ENCODE data around the gene PLCL2. TPM values are rescaled to one million over a fixed set of nuclear protein-coding genes. Genes with fewer than 3 reads are reported as not detected.
"Not testable (repeated sequence)": the region's sequence is repeated elsewhere in the genome, so short reads cannot be mapped to it uniquely, and the experiment has no call there.

The PLCL2 gene
- total RNA-seq, 4 donors from 2014 or later: 5.1 to 12.3 (median 6.9) TPM

DNA sequence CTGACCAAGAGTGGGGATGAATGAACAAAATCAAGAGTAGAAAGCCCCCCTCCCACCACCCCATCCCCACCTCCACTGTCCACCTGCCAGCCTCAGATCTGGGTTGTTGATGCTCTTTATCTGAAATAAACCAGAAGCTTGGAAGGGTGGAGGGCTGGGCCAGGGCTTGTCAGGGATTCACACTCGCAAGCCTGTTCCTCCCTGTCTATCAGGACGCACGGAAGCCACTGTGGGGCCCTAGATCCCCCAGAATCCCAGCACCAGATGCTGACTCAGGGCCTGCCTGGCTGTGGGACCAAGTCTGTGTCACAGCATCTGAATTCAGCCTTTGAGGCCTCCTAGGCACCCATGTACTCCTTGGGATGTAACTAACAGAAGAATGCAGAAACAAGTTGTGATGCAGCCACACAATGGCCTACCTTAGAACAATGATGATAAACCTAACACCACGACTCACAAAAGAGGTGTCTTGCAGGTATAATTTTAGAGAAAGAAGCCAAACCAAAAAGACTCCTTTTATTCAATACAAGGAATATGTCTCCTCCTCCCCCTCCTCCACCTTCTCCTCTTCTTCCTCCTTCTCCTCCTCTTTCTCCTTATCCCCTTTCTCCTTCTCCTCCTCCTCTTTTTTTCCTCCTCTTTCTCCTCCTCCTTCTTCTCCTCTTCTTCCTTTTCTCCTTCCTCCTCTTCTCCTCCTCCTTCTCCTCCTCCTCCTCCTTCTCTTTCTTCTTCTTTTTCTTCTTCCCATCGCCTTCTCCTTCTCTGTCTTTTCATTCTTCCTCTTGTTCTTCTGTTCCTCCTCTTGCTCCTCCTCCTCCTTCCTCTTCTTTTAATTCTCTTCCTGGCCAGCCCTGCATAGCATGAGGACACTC, 234.7 kb downstream of the PLCL2 start:
- TF ChIP-seq POLR2AphosphoS5 (IDR thresholded peaks at IDR 0.05) (no peak), EP300 (IDR thresholded peaks at IDR 0.05) (no peak)
- H3K36me3 ChIP-seq: no peaks in the 10 kb centered on the region
- H3K4me3 ChIP-seq: no peak overlapping the region
- no peaks in the 10 kb centered on the region for H3K4me1 ChIP-seq
- no peaks in the 10 kb centered on the region for H3K9me3 ChIP-seq
- H3K27ac ChIP-seq: no peak overlapping the region
- no peaks in the 10 kb centered on the region for H3K27me3 ChIP-seq
- whole genome bisulfite sequencing, 2 donors (ENCODE audit: low coverage in 1 of 2): 85 to 94% methylated on average over 2 of the region's 5 CpGs
- ATAC-seq: no peak

GRCh38 chr3:17120115-17120514, 235.4 kb downstream of the PLCL2 start:
- H3K36me3 ChIP-seq: no peaks in the 10 kb centered on the region
- no peak overlapping the region for H3K27ac ChIP-seq
- H3K4me3 ChIP-seq: no peak overlapping the region
- no peak for ATAC-seq
- TF ChIP-seq EP300 (IDR thresholded peaks at IDR 0.05) (no peak), CTCF (IDR thresholded peaks at IDR 0.05) (no peak), POLR2AphosphoS5 (IDR thresholded peaks at IDR 0.05) (no peak), POLR2A (IDR thresholded peaks at IDR 0.05) (no peak)
- H3K4me1 ChIP-seq: no peaks in the 10 kb centered on the region
- H3K9me3 ChIP-seq: no peaks in the 10 kb centered on the region
- WGBS, 2 donors (ENCODE audit: low coverage in 1 of 2): 89 to 100% methylated on average over 2 to 4 of the region's 4 CpGs
- H3K27me3 ChIP-seq: no peaks in the 10 kb centered on the region

DNA sequence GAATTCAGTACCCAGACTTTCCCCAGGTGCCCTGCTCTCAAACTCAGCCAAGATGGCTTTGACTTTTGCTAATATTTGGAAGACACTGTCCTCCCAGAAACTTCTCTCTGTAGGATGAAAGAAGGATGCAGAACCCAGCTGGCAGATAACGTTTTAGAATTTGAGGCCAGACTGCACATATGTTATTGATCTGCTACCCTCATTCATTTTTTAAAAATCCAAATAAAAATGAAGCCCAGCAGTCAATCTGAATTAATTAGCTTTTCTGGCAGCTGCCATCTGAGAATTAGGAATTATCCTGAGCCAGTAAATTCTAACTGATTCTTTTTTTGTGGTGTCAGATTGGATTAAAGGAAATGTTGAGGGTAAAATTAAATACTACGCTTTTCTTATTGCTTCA, 236.6 kb downstream of the PLCL2 start:
- Histone ChIP-seq H3K27me3 (no peaks in the 10 kb centered on the region), H3K4me1 (no peaks in the 10 kb centered on the region), H3K9me3 (no peaks in the 10 kb centered on the region), H3K4me3 (no peak overlapping the region), H3K27ac (no peak overlapping the region), H3K36me3 (no peaks in the 10 kb centered on the region)
- no peak for TF ChIP-seq POLR2AphosphoS5 (IDR thresholded peaks at IDR 0.05)
- TF ChIP-seq EP300 (IDR thresholded peaks at IDR 0.05): no peak
- TF ChIP-seq POLR2A (IDR thresholded peaks at IDR 0.05): no peak
- no peak for TF ChIP-seq CTCF (IDR thresholded peaks at IDR 0.05)
- 71 to 73% methylated on average over 2 of the region's 2 CpGs for WGBS, 2 donors (ENCODE audit: low coverage in 1 of 2)
- ATAC-seq: no peak

- Histone ChIP-seq H3K36me3 (no peaks in the 10 kb centered on the region), H3K27ac (no peak overlapping the region), H3K27me3 (no peaks in the 10 kb centered on the region), H3K4me3 (no peak overlapping the region), H3K4me1 (no peaks in the 10 kb centered on the region), H3K9me3 (no peaks in the 10 kb centered on the region)
- TF ChIP-seq POLR2AphosphoS5 (IDR thresholded peaks at IDR 0.05): no peak
- ATAC-seq: no peak
- WGBS, 2 donors (ENCODE audit: low coverage in 1 of 2): 76 to 100% methylated on average over 1 to 2 of the region's 3 CpGs
These were observed 238.0 kb downstream of the PLCL2 start for GRCh38 chr3:17122758-17123157.

- Histone ChIP-seq H3K27ac (no peak overlapping the region), H3K36me3 (no peaks in the 10 kb centered on the region), H3K27me3 (no peaks in the 10 kb centered on the region), H3K9me3 (no peaks in the 10 kb centered on the region), H3K4me1 (no peaks in the 10 kb centered on the region), H3K4me3 (no peak overlapping the region)
- no peak for ATAC-seq
- TF ChIP-seq POLR2A (IDR thresholded peaks at IDR 0.05) (no peak), POLR2AphosphoS5 (IDR thresholded peaks at IDR 0.05) (no peak), EP300 (IDR thresholded peaks at IDR 0.05) (no peak), CTCF (IDR thresholded peaks at IDR 0.05) (no peak)
- 51 to 60% methylated on average over 1 to 2 of the region's 2 CpGs for WGBS, 2 donors (ENCODE audit: low coverage in 1 of 2)
These were observed 241.1 kb downstream of the PLCL2 start for GRCh38 chr3:17125738-17126442.

- not testable (repeated sequence) for H3K4me1 ChIP-seq, H3K4me3 ChIP-seq, H3K27ac ChIP-seq, H3K27me3 ChIP-seq, H3K9me3 ChIP-seq, ATAC-seq, H3K36me3 ChIP-seq
- no CpG with 5 or more reads among the region's 3 CpGs for WGBS, 2 donors (ENCODE audit: low coverage in 1 of 2)
These were observed 243.9 kb downstream of the PLCL2 start for GRCh38 chr3:17128671-17129070.

Measured in gastroesophageal sphincter (tissue), 4 donors.